ENCODE measurements around the gene DIP2C. TPM values are rescaled to one million over a fixed set of nuclear protein-coding genes. Genes with fewer than 3 reads are reported as not detected.
"Not testable (repeated sequence)": the region's sequence is repeated elsewhere in the genome, so short reads cannot be mapped to it uniquely, and the experiment has no call there.

Gene DIP2C
- 28.7 and 31.9 TPM in 2 replicates for total RNA-seq
- polyA plus RNA-seq (2012) = 28.4 TPM

- peak; percentile 81 for DNase-seq (ENCODE audit: low read depth)
These were observed at the start of gene DIP2C for GRCh38 chr10:689452-690371. Gene DIP2C, minus strand, starts transcription at chr10:689668. Its CDS starts 90 bp downstream, at chr10:689578.

GRCh38 chr10:734481-734880, 45.0 kb upstream of the DIP2C start:
- peak; percentile 45 for DNase-seq (ENCODE audit: low read depth)

GRCh38 chr10:733086-733485, 43.6 kb upstream of the DIP2C start:
- DNase-seq (ENCODE audit: low read depth) = no peak

- DNase-seq (ENCODE audit: low read depth) = no peak
These were observed 39.7 kb upstream of the DIP2C start for GRCh38 chr10:729213-729612.

GRCh38 chr10:728603-729002, 39.1 kb upstream of the DIP2C start:
- peak; percentile 20 for DNase-seq (ENCODE audit: low read depth)

- no peak for DNase-seq (ENCODE audit: low read depth)
These were observed 37.8 kb upstream of the DIP2C start for GRCh38 chr10:727162-727790.

- DNase-seq (ENCODE audit: low read depth) = no peak
These were observed 36.3 kb upstream of the DIP2C start for GRCh38 chr10:725786-726185.

GRCh38 chr10:725302-725701, 35.8 kb upstream of the DIP2C start:
- DNase-seq (ENCODE audit: low read depth) = no peak

- no peak for DNase-seq (ENCODE audit: low read depth)
These were observed 34.5 kb upstream of the DIP2C start for GRCh38 chr10:723973-724372.

- no peak for DNase-seq (ENCODE audit: low read depth)
These were observed 33.0 kb upstream of the DIP2C start for GRCh38 chr10:722281-723060.

GRCh38 chr10:718143-718700, 28.8 kb upstream of the DIP2C start:
- no peak for DNase-seq (ENCODE audit: low read depth)

GRCh38 chr10:717458-717857, 28.0 kb upstream of the DIP2C start:
- DNase-seq (ENCODE audit: low read depth) = no peak

- DNase-seq (ENCODE audit: low read depth) = no peak
These were observed 27.4 kb upstream of the DIP2C start for GRCh38 chr10:716821-717220.

- no peak for DNase-seq (ENCODE audit: low read depth)
These were observed 24.7 kb upstream of the DIP2C start for GRCh38 chr10:714214-714613.

GRCh38 chr10:712575-712974, 23.1 kb upstream of the DIP2C start:
- no peak for DNase-seq (ENCODE audit: low read depth)

- no peak for DNase-seq (ENCODE audit: low read depth)
These were observed 22.6 kb upstream of the DIP2C start for GRCh38 chr10:712089-712488.

- no peak for DNase-seq (ENCODE audit: low read depth)
These were observed 18.4 kb upstream of the DIP2C start for GRCh38 chr10:707861-708260.

- no peak for DNase-seq (ENCODE audit: low read depth)
These were observed 18.0 kb upstream of the DIP2C start for GRCh38 chr10:707456-707855.

GRCh38 chr10:703118-703517, 13.7 kb upstream of the DIP2C start:
- DNase-seq (ENCODE audit: low read depth) = no peak

- DNase-seq (ENCODE audit: low read depth) = not testable (repeated sequence)
These were observed 10.7 kb upstream of the DIP2C start for GRCh38 chr10:700183-700582.

- peak; percentile 80 for DNase-seq (ENCODE audit: low read depth)
These were observed 7.8 kb upstream of the DIP2C start for GRCh38 chr10:697097-697875.

All from myocyte (in vitro differentiated cells).